Rectal smooth muscle tissue (tissue), 1 donor: Measurements from ENCODE around the gene ACOXL.
A peak's percentile ranks its signal among the peaks of the same experiment; 100 is the strongest.
"Not testable (repeated sequence)": the region's sequence is repeated elsewhere in the genome, so short reads cannot be mapped to it uniquely, and the experiment has no call there.

Experiments used
- H3K27ac ChIP-seq: one replicate; pipeline ENCODE4 v1.7.0; 2013; ENCODE audit warnings: low read depth, low read length, inconsistent platforms
- H3K27me3 ChIP-seq: one replicate; pipeline ENCODE4 v1.7.0; 2013; ENCODE audit warnings: low read length; ENCODE audit not compliant: control insufficient read depth, insufficient read depth
- H3K36me3 ChIP-seq: one replicate; pipeline ENCODE4 v1.7.0; 2013; ENCODE audit warnings: low read length; ENCODE audit not compliant: control insufficient read depth, insufficient read depth
- H3K4me1 ChIP-seq: one replicate; pipeline ENCODE4 v1.7.0; 2013; ENCODE audit warnings: low read length; ENCODE audit not compliant: control insufficient read depth, insufficient read depth
- H3K4me3 ChIP-seq: one replicate; pipeline ENCODE4 v1.7.0; 2013; ENCODE audit warnings: low read length
- H3K9ac ChIP-seq: one replicate; pipeline ENCODE4 v1.7.0; 2013; ENCODE audit warnings: low read length

Gene ACOXL

GRCh38 chr2:110732422-110733413 lies at the start of gene ACOXL:
Gene ACOXL, plus strand, starts transcription at chr2:110732573. Its CDS starts 35,817 bp downstream, at chr2:110768390.
- Histone ChIP-seq H3K27me3 (peaks cover 6% of the 10 kb centered on the region), H3K4me3 (peak within 1 kb of the TSS; percentile 25), H3K9ac (no peak within 1 kb of the TSS), H3K4me1 (no peaks in the 10 kb centered on the region), H3K27ac (no peak within 1 kb of the TSS), H3K36me3 (no peaks in the 10 kb centered on the region)

- H3K9ac ChIP-seq, result no peak overlapping the region
- H3K36me3 ChIP-seq, result no peaks in the 10 kb centered on the region
- no peak overlapping the region for H3K27ac ChIP-seq
- no peaks in the 10 kb centered on the region for H3K4me1 ChIP-seq
- no peaks in the 10 kb centered on the region for H3K27me3 ChIP-seq
- no peak overlapping the region for H3K4me3 ChIP-seq
These were observed 49.5 kb upstream of the ACOXL start for GRCh38 chr2:110682872-110683271.

GRCh38 chr2:110687775-110688484 lies 44.4 kb upstream of the ACOXL start:
- not testable (repeated sequence) for H3K27me3 ChIP-seq, H3K4me3 ChIP-seq, H3K4me1 ChIP-seq, H3K9ac ChIP-seq, H3K36me3 ChIP-seq, H3K27ac ChIP-seq

GRCh38 chr2:110688594-110689091 lies 43.7 kb upstream of the ACOXL start:
- H3K4me1 ChIP-seq, result no peaks in the 10 kb centered on the region
- H3K27ac ChIP-seq, result no peak overlapping the region
- no peak overlapping the region for H3K9ac ChIP-seq
- no peaks in the 10 kb centered on the region for H3K27me3 ChIP-seq
- no peaks in the 10 kb centered on the region for H3K36me3 ChIP-seq
- no peak overlapping the region for H3K4me3 ChIP-seq

- no peaks in the 10 kb centered on the region for H3K4me1 ChIP-seq
- H3K27ac ChIP-seq, result no peak overlapping the region
- no peaks in the 10 kb centered on the region for H3K36me3 ChIP-seq
- H3K4me3 ChIP-seq, result no peak overlapping the region
- no peak overlapping the region for H3K9ac ChIP-seq
- no peaks in the 10 kb centered on the region for H3K27me3 ChIP-seq
These were observed 42.0 kb upstream of the ACOXL start for GRCh38 chr2:110690083-110690965.

GRCh38 chr2:110691612-110692258 lies 40.6 kb upstream of the ACOXL start:
- Histone ChIP-seq H3K9ac (no peak overlapping the region), H3K36me3 (no peaks in the 10 kb centered on the region), H3K27ac (no peak overlapping the region), H3K4me3 (no peak overlapping the region), H3K4me1 (no peaks in the 10 kb centered on the region), H3K27me3 (no peaks in the 10 kb centered on the region)

GRCh38 chr2:110695146-110695898 lies 37.1 kb upstream of the ACOXL start:
- H3K36me3 ChIP-seq, H3K4me3 ChIP-seq, H3K27ac ChIP-seq, H3K9ac ChIP-seq, H3K27me3 ChIP-seq, H3K4me1 ChIP-seq: not testable (repeated sequence)

- not testable (repeated sequence) for H3K27me3 ChIP-seq, H3K9ac ChIP-seq, H3K4me3 ChIP-seq, H3K27ac ChIP-seq, H3K36me3 ChIP-seq, H3K4me1 ChIP-seq
These were observed 34.1 kb upstream of the ACOXL start for GRCh38 chr2:110698253-110698652.

GRCh38 chr2:110702514-110703380 lies 29.6 kb upstream of the ACOXL start:
- H3K27me3 ChIP-seq, result no peaks in the 10 kb centered on the region
- no peaks in the 10 kb centered on the region for H3K36me3 ChIP-seq
- H3K4me1 ChIP-seq, result no peaks in the 10 kb centered on the region
- H3K4me3 ChIP-seq, result no peak overlapping the region
- H3K9ac ChIP-seq, result no peak overlapping the region
- no peak overlapping the region for H3K27ac ChIP-seq

- Histone ChIP-seq H3K36me3 (no peaks in the 10 kb centered on the region), H3K27me3 (no peaks in the 10 kb centered on the region), H3K4me3 (no peak overlapping the region), H3K9ac (no peak overlapping the region), H3K27ac (no peak overlapping the region), H3K4me1 (no peaks in the 10 kb centered on the region)
These were observed 24.9 kb upstream of the ACOXL start for GRCh38 chr2:110707386-110707965.
